Hematopoietic multipotent progenitor cell treated with erythropoietin and hydrocortisone succinate and interleukin-3 and kit ligand, for 15 days (in vitro differentiated cells): Measurements from ENCODE around the gene PLXNA1.

Experiments used
- DNase-seq: peaks from one replicate; pipeline ENCODE4 v3.0.0-alpha.2; 2015; ENCODE audit warnings: low spot score

PLXNA1 gene

GRCh38 chr3:126952983-126953660 lies 29.8 kb upstream of the PLXNA1 start:
- DNase-seq = no peak

GRCh38 chr3:126954141-126954842 lies 28.6 kb upstream of the PLXNA1 start:
- no peak for DNase-seq

- DNase-seq = no peak
These were observed 27.7 kb upstream of the PLXNA1 start for GRCh38 chr3:126955004-126955790.

- DNase-seq = no peak
These were observed 26.6 kb upstream of the PLXNA1 start for GRCh38 chr3:126956361-126956760.

- DNase-seq = no peak
These were observed 25.9 kb upstream of the PLXNA1 start for GRCh38 chr3:126956866-126957650.

GRCh38 chr3:126957776-126958637 lies 24.9 kb upstream of the PLXNA1 start:
- DNase-seq = no peak

- DNase-seq = no peak
These were observed 24.3 kb upstream of the PLXNA1 start for GRCh38 chr3:126958638-126959085.

- DNase-seq = no peak
These were observed 23.6 kb upstream of the PLXNA1 start for GRCh38 chr3:126959136-126959920.

- DNase-seq = no peak
These were observed 22.9 kb upstream of the PLXNA1 start for GRCh38 chr3:126959921-126960603.

- DNase-seq = no peak
These were observed 22.3 kb upstream of the PLXNA1 start for GRCh38 chr3:126960604-126960995.

GRCh38 chr3:126961191-126961790 lies 21.6 kb upstream of the PLXNA1 start:
- no peak for DNase-seq

GRCh38 chr3:126961791-126962461 lies 21.0 kb upstream of the PLXNA1 start:
- no peak for DNase-seq

- DNase-seq = no peak
These were observed 20.2 kb upstream of the PLXNA1 start for GRCh38 chr3:126962756-126963155.

GRCh38 chr3:126963261-126964190 lies 19.4 kb upstream of the PLXNA1 start:
- DNase-seq = no peak

- DNase-seq = no peak
These were observed 18.7 kb upstream of the PLXNA1 start for GRCh38 chr3:126964261-126964660.

GRCh38 chr3:126964950-126965349 lies 18.0 kb upstream of the PLXNA1 start:
- DNase-seq = no peak

GRCh38 chr3:126965526-126966080 lies 17.3 kb upstream of the PLXNA1 start:
- no peak for DNase-seq
